Uterus (tissue), 4 donors: Measurements from ENCODE around the gene COL27A1. TPM values are rescaled to one million over a fixed set of nuclear protein-coding genes. Genes with fewer than 3 reads are reported as not detected.
A peak's percentile ranks its signal among the peaks of the same experiment; 100 is the strongest.

Source experiments
- DNase-seq, 2 donors: peaks; one replicate each; pipeline ENCODE4 v3.0.0-alpha.2; 2019 to 2020
- H3K27ac ChIP-seq, 2 donors: fragments of 200-600 bp; sonication (generic); 1 replicate in 1 of 2; 2 replicates in 1 of 2; pipeline ENCODE4 v1.5.1; 2016 to 2018
- H3K27me3 ChIP-seq, 2 donors: fragments of 200-600 bp; sonication (generic); one replicate each; pipeline ENCODE4 v1.5.1; 2018 to 2019; ENCODE audit warnings: control low read depth in 1 of 2
- H3K36me3 ChIP-seq, 2 donors: fragments of 200-600 bp; sonication (generic); one replicate each; pipeline ENCODE4 v1.5.1; 2019; ENCODE audit warnings: control low read depth in 1 of 2
- H3K4me1 ChIP-seq, 2 donors: fragments of 200-600 bp; sonication (generic); one replicate each; pipeline ENCODE4 v1.5.1; 2018 to 2019; ENCODE audit warnings: control low read depth in 1 of 2
- H3K4me3 ChIP-seq, 2 donors: fragments of 200-600 bp; sonication (generic); 1 replicate in 1 of 2; 2 replicates in 1 of 2; pipeline ENCODE4 v1.5.1; 2018 to 2019; ENCODE audit warnings: mild to moderate bottlenecking in 1 of 2
- H3K9me3 ChIP-seq, 2 donors: fragments of 200-600 bp; sonication (generic); one replicate each; pipeline ENCODE4 v1.5.1; 2019; ENCODE audit warnings: control low read depth in 1 of 2
- POLR2A ChIP-seq, 2 donors: fragments of 450-650 bp; IDR thresholded peaks; one replicate each; pipeline ENCODE4 v1.6.1; 2016; ENCODE audit warnings: antibody characterized with exemption in 2 of 2, mild to moderate bottlenecking in 1 of 2, moderate library complexity in 1 of 2
- intact Hi-C: fragments of 100-400 bp; cut with DNase I; formaldehyde crosslinking; loops from one replicate; pipeline ENCODE4 v1.15.1; 2023; ENCODE audit warnings: low total_unique reads
- total RNA-seq, 4 donors: library from RNA; depleted of rRNA in 3 of 4; stranded (reverse); fragments of >200 nt in 3 of 4; gene quantifications; one replicate each; pipeline versions ENCODE4 v1.1.0 to v1.2.4, GENCODE V29; 2014 to 2023
- TF ChIP-seq, protein P1 (sequence below), 4 experiments: fragments of 200-600 bp in 2 of 4; fragments of 450-650 bp in 2 of 4; sonication (generic) in 2 of 4; IDR thresholded peaks; one replicate each; pipeline ENCODE4 v1.5.1; 2016 to 2019; ENCODE audit warnings: antibody characterized with exemption in 4 of 4, mild to moderate bottlenecking in 2 of 4, moderate library complexity in 1 of 4
- donor health status: DM: yes; HTN: yes; CAD: no.

COL27A1 gene
- total RNA-seq, 4 donors from 2014 or later: 7.9 to 52.9 (median 43.3) TPM

DNA sequence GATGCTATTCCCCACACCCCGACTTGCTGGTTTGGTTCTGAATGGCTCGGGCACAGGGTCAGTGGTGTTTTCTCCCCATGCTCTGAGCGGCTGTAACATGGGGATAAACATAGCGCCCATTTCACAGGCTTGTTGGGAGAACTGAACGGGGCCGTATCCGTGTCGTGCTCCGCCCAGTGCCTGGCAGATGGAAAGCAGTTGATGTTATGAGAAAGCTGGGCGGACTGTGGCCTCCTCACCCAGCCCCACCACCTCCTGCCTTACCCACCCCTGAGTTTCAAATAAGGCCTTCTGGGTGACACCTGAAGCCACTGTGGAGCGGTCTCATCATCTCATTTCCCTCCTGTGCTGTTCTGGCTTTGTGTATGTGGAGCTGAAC lies 188.8 kb downstream of the COL27A1 start:
- no peak for DNase-seq
- H3K27me3 ChIP-seq: no peaks in the 10 kb centered on the region
- intact Hi-C loops: loop anchor here (10.0 kb wide), 1 partner anchor 141 kb away; no protein-coding TSS in a partner anchor

DNA sequence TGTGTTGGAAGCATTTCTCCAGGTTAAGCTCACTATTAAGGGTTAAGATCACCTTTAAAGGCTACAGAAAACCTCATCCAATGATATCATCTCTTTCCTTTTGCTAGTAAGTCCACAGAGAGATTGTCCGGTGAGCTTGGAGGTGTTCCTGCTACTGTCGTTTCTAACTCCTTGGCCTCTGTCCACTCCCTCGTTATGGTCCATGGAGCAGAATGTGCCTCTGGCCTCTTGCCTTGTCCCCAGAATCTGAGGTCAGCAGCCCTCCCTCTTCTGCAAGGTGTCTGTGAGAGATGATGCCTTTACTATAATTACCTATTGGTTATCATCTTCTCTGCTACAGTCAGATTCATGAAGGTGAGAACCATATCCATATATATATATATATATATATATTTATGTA lies 189.4 kb downstream of the COL27A1 start:
- no peak for DNase-seq
- Histone ChIP-seq H3K27ac (peak overlapping the region in 1 of 2 donors; percentile 16), H3K4me3 (no peak overlapping the region), H3K9me3 (no peaks in the 10 kb centered on the region), H3K4me1 (peaks cover 4 to 9% of the 10 kb centered on the region in 2 donors), H3K27me3 (no peaks in the 10 kb centered on the region), H3K36me3 (no peaks in the 10 kb centered on the region)
- intact Hi-C loops: loop anchor here (10.0 kb wide), 1 partner anchor 140 kb away; no protein-coding TSS in a partner anchor
- TF ChIP-seq, protein P1, sequence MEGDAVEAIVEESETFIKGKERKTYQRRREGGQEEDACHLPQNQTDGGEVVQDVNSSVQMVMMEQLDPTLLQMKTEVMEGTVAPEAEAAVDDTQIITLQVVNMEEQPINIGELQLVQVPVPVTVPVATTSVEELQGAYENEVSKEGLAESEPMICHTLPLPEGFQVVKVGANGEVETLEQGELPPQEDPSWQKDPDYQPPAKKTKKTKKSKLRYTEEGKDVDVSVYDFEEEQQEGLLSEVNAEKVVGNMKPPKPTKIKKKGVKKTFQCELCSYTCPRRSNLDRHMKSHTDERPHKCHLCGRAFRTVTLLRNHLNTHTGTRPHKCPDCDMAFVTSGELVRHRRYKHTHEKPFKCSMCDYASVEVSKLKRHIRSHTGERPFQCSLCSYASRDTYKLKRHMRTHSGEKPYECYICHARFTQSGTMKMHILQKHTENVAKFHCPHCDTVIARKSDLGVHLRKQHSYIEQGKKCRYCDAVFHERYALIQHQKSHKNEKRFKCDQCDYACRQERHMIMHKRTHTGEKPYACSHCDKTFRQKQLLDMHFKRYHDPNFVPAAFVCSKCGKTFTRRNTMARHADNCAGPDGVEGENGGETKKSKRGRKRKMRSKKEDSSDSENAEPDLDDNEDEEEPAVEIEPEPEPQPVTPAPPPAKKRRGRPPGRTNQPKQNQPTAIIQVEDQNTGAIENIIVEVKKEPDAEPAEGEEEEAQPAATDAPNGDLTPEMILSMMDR (IDR thresholded peaks at IDR 0.05): no peak

More for the DNA sequence above, 188.8 kb downstream of the COL27A1 start:
- Histone ChIP-seq H3K36me3 (no peaks in the 10 kb centered on the region), H3K4me3 (no peak overlapping the region), H3K27ac (peak overlapping the region in 1 of 2 donors; percentile 16), H3K9me3 (no peaks in the 10 kb centered on the region), H3K4me1 (peaks cover 0 to 3% of the 10 kb centered on the region in 2 donors)
- TF ChIP-seq POLR2A (IDR thresholded peaks at IDR 0.05): no peak
- TF ChIP-seq, protein P1 (IDR thresholded peaks at IDR 0.05): no peak

DNA sequence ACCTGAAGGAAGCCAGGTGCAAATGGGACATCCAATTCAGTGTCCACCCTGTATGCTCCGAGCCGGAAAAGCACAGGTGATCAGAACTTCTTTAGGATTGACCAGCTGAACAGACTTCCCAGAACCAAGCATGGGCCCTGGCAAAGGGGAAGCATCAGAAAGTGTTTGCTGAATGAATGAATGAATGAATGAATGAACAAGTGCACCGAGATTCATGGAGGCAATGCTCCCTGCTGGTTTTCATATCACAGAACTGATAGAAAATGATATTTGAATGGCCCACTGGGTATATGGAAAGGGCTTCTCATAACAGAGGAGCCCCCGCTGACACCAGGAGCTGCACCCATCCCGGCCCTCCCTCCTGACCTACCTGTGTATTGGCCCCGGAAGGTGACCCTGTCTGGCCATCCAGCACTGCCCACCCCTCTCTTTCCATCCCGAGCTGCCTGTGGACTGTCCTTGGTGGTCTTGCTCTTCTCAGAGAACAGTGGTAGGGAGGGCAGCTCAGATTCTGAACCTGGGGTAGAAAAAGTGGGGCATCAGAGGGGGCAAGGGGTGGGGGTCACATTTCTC lies 190.2 kb downstream of the COL27A1 start:
- Histone ChIP-seq H3K27me3 (no peaks in the 10 kb centered on the region), H3K4me1 (peaks cover 5 to 11% of the 10 kb centered on the region in 2 donors), H3K27ac (no peak overlapping the region), H3K4me3 (no peak overlapping the region), H3K36me3 (no peaks in the 10 kb centered on the region), H3K9me3 (no peaks in the 10 kb centered on the region)
- TF ChIP-seq, protein P1 (IDR thresholded peaks at IDR 0.05): no peak
- no peak for TF ChIP-seq POLR2A (IDR thresholded peaks at IDR 0.05)
- intact Hi-C loops: loop anchor here (10.0 kb wide), 1 partner anchor 139 kb away; no protein-coding TSS in a partner anchor
- DNase-seq: no peak

DNA sequence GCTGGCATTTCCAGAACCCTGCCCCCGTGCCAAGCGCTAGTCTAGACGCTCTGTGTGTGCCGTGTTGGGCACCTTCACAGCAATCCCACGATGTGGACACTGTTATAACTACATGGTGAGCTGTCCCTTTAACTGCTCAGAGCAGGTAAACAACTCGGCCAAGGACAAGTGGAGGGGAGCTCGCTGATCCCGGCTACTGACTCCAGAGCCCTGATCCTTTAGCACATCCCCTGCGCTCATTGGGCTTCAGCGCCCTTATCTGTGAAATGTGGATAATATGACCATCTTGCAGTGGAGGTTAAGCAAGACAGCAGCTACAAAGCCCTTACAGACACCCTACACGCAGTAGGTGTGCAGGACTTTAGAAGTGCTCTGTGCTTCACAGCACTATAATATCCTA lies 190.8 kb downstream of the COL27A1 start:
- H3K4me3 ChIP-seq: no peak overlapping the region
- H3K27me3 ChIP-seq: no peaks in the 10 kb centered on the region
- H3K4me1 ChIP-seq: peaks cover 5 to 11% of the 10 kb centered on the region in 2 donors
- no peaks in the 10 kb centered on the region for H3K9me3 ChIP-seq
- H3K27ac ChIP-seq: peak overlapping the region in 1 of 2 donors; percentile 5
- TF ChIP-seq, protein P1 (IDR thresholded peaks at IDR 0.05): no peak
- no peak for TF ChIP-seq POLR2A (IDR thresholded peaks at IDR 0.05)
- DNase-seq: no peak
- H3K36me3 ChIP-seq: no peaks in the 10 kb centered on the region
- intact Hi-C loops: loop anchor here (10.0 kb wide), 1 partner anchor 139 kb away; no protein-coding TSS in a partner anchor

DNA sequence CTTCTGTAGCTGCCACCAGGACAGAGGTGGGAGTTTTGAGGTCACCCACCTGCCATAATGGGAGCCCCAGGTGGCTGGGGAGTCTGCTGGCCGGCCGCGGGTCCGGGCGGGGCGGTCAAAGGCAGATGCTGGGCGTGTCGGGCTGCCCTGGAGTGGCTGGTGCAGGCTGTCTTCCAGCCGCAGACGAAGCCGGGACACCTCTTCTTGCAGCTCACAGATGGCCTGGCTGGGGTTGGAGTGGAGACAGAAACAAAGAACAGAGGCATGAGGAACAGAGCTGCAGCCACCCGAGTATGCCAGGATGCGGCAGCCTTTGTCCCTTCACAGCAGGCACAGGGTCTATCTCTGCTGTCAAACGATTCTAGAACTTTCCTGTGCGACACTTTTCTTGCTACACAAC lies 192.3 kb downstream of the COL27A1 start:
- DNase-seq: no peak
- intact Hi-C loops: loop anchor here (10.0 kb wide), 1 partner anchor 137 kb away; no protein-coding TSS in a partner anchor
- Histone ChIP-seq H3K4me3 (no peak overlapping the region), H3K27me3 (no peaks in the 10 kb centered on the region), H3K36me3 (no peaks in the 10 kb centered on the region), H3K4me1 (peaks cover 5 to 11% of the 10 kb centered on the region in 2 donors), H3K27ac (peak overlapping the region; percentile 80 to 84), H3K9me3 (no peaks in the 10 kb centered on the region)
- TF ChIP-seq, protein P1 (IDR thresholded peaks at IDR 0.05): no peak
- no peak for TF ChIP-seq POLR2A (IDR thresholded peaks at IDR 0.05)
